GM21576 (cell line): ENCODE data around the gene ABLIM3.
A peak's percentile ranks its signal among the peaks of the same experiment; 100 is the strongest.

ENCODE experiments used
- ATAC-seq: cut with Tn5 transposase; IDR thresholded peaks from one replicate; pipeline ENCODE4 v1.9.1; 2021; ENCODE audit warnings: mild to moderate bottlenecking, moderate library complexity; ENCODE audit not compliant: unreplicated experiment

Gene ABLIM3

DNA sequence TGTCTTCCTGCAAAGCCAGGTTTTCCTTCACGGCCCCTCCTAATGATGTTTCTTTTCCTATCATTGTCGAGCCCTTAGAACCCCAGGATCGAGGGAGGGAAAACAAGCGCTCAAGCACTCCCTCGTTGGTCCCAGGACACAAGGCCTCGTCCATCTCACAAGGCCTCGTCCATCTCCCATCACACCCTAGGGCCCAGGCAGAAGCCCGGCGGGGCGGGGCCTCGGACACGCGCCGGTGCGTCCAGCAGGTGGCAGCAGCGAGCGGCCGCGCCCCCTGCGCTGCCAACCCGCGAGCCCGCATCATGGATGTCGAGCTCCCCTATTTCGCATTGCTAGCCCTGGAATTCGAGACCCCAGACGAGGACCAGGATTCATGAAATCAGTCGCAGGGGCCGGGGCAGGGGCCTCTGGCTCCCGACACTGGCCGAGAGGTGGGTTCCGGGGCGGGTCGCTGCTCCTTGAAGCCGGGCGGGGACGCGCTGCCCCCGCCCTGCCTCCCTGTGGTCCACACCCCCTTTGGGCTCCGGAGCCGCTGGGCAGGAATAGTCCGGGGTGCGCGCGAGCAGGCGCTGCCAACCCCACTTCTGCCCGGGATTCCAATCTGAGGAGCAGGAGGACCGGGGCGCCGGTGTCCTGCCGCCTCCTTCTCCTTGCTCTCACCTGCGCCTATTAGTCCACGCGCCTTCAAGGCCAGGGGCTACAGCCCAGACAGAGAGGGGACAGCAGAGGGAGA, at the start of gene ABLIM3:
ABLIM3 (plus strand) TSS at position 270 of the 733 bp plus-strand sequence. CDS start 603 bp downstream, outside the sequence.
- ATAC-seq = peak; percentile 89

DNA sequence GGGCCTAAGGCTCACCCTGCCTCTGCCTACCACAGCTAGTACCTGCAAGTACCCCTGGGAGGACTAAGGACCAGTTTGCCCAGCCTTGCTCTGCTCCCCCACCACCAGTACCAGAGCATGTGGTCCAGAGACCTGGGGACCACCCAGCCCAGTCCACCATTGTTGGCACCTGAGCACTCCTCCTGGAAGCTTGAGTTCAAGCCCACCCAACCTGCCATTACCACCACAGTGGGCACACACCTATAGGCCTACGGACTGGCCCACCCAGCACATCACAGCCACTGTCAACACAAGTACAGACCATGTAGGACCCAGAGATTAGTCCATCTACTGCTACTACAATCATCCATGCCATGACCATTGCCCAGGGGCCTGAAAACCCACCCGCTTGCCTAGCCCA, 47.7 kb upstream of the ABLIM3 start:
- no peak for ATAC-seq

DNA sequence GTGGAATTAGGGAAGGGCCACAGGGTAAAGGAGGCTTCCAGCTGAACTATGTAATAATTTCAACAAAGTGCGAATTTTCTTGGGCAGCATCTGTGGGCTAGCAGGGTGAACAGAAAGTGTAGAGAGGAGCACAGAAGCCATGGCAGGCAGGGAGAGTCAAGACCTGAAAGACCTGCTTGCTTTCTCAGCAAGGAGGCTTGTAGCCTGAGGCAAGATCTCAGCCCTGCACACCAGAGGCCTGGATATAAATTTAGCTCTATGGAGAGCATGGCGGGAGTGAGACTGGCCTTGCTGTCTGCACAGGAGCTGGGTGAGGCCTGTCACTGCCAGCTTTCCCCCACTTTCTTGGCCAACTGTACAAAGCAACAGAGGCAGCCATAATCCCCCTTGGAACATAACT, 46.3 kb upstream of the ABLIM3 start:
- no peak for ATAC-seq

DNA sequence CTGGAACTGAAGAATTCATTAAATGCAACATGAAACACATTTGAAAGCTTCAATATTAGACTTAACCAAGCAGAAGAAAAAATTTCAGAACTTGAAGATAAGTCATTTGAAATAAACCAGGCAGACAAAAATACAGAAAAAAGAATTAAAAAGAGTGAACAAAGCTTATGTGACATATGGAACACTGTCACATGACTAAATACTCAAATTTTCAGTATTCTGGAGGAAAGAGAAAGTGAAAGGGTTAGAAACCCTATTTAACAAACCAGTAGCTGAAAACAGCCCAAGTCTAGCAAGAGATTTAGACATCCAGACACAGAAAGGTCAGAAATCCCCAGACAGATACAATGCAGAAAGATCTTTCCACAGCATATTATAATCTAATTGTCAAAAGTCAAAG, 41.4 kb upstream of the ABLIM3 start:
- ATAC-seq = no peak

DNA sequence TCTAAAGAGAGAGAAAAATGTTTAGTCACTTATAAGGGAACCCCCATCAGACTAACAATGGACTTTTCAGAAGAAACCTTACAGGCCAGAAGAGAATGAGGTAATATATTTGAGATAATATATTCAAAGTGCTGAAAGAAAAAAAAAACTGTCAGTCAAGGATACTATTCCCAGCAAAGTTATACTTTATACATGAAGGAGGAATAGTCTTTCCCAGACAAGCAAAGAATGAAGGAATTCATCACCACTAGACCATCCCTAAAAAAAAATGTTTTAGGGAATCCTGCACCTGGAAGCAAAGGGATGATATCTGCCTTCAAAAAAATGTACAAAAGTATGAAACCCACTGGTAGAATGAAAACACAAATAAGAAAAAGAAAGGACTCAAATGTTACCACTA, 41.0 kb upstream of the ABLIM3 start:
- ATAC-seq = no peak

DNA sequence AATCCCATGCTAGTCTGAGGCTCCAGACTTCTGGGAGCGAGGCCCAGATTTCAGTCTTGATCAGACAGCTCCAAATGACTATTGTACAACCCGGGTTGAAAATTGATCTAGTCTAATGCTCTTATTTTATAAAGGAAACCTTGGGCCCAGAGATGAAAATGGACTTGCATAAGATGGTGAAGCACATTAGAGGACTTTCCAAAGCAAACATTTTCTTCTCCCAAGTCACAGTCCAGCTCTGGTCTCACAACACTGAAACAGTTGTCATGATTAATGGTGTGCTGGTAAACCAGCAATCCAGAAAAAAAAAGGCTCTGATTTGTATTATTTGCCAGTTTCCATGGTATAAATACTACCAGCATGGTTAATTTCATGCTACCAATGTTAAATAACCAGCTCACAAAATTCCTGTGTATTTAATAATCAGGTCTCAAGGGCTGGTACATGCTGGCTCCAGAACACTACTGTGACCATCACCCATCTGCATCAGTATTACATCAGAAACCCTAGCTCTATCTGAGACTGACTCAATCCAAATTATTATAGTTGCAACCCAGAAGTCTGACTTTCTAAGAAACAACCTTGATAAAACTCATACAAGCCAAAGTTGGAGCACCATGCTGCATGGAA, 32.5 kb upstream of the ABLIM3 start:
- no peak for ATAC-seq

DNA sequence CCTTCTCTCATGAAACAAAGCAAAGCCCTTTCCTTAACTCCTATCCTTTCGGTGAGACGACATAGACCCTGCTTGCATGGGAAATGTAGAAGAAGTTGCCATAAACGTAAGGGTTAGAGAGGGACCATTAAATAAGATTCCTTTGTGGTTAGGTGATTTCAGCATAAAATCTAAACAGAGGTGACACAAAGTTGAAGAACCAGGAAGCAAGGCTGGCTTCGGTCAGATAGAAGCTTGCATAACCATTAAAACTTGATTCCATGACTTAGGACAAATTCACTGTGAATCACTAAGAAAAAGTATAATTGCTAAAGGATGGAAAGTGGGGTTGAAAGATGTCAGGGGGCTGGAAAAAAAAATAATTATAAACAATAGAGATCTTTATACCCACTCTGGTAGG, 30.9 kb upstream of the ABLIM3 start:
- no peak for ATAC-seq

DNA sequence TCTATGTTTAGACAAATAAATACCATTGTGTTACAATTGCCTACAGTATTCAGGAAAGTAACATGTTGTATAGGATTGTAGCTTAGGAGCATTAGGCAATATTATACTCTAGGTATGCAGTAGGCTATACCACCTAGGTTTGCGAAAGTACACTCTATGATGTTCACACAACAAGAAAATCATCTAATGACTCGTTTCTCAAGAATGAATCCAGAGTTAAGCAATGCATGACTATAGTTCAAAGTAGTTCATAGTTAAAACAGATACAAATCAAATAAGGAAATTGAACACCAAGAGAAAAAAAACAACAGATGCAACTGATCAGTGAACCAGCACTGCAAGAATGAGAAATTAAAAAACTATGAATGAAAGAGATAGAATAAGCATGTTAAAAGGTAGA, 27.6 kb upstream of the ABLIM3 start:
- ATAC-seq = no peak

DNA sequence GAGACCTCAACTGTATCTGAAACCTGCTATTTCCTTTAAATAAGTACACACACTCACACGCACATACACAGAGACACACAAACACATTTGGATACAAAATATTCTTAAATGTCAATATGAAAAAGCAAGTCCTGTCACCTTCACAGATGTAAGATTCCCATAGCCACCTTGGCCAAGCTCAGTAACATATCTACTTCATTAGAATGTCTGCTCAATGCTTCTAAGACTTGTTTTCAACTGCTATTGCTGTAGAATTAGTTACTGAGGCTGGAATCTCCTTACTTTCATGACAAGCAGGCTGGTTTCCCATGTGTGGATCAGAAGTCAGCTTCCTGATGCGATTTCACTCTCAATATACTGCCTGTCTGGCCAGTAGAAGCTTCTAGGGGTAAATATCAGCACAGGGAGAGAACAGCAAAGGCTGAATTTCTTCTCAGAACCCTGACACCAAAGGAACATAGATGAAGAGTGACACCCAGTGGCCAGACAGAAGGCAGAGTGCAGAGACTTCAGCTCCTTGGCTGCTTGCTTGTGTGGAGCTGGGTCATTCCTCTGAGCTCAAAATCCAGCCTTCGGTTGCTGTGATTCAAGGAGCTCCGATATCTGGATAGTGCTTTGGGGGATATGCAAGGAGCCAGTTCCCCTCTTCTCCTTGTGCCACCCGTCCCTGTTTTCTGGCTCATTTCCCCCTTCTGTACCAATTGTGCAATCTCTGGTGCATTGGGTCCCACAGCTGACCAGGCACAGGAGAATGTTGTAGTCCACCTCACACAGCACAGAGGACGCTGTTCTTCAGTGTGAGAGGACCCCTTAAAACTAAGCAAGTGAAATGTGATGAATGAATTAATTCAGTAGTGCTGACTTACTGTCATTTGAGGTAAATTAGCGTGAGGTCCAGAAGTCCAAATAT, 26.6 kb upstream of the ABLIM3 start:
- peak; percentile 83 for ATAC-seq

DNA sequence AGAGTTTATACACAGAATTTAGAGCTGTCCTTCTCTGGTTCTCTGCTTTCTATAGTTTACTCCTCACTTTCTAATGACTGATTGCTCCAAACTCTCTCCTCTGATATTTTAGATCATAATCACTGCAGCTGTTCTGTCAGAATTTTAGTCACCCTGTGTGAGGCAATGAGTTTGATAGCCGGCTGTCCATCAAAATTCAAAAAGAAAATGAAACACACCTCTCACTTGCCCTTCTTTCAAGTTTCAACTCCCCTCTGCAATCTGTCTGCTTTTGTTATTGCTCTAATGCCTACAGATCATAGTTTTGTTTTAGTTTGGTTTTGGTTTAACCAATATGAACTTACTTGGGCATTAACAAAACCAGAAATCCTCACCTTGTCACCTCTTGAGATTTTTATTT, 23.3 kb upstream of the ABLIM3 start:
- ATAC-seq = no peak

DNA sequence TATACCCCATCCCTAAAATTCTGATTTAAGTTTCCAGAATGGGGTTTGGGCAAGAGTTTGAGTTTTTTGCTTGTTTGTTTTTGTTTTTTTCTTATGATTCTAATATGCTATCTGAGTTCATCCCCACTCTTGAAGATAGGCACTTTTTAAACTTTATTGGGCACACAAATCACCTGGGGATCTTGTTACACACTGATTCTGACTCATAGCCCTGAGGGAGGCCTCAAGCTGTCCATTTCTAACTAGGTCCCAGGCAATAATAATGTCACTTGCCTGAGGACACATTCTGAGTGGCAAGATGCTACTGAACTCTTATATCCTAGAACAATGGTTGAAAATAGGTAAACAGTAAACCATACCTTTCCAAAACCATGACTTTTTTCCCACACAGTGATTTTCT, 22.8 kb upstream of the ABLIM3 start:
- ATAC-seq = no peak

DNA sequence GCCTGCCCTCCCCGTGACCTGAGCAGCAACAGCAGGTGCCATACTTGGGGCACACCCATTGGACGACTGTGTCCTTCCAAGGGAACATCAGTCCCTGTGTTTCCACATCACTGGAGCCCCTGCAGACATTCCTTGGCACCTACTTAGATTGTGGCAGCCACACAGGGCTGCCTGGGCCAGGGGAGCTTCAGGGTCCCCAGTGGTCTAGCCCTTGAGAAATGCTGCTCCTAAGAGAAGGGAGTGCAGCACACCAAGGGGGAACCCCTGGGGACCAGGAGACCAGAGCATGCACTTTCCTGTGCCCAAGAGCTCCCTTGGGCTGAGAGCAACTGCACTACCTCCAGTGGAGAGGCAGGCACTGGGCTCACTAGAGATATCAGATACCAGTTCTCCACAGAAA, 20.1 kb upstream of the ABLIM3 start:
- ATAC-seq = no peak

DNA sequence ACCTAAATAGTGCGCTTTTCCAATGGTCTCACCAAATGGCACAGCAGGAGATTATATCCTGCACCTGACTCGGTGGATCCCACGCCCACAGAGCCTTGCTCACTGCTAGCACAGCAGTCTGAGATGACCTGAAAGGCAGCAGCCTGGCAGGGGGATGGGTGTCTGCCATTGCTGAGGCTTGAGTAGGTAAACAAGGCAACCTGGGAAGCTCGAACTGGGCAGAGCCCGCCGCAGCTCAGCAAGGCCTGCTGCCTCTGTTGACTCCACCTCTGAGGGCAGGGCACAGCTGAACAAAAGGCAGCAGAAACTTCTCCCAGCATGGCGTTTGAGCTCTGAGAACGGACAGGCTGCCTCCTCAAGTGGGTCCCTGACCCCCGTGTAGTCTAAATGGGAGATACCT, 18.1 kb upstream of the ABLIM3 start:
- no peak for ATAC-seq

DNA sequence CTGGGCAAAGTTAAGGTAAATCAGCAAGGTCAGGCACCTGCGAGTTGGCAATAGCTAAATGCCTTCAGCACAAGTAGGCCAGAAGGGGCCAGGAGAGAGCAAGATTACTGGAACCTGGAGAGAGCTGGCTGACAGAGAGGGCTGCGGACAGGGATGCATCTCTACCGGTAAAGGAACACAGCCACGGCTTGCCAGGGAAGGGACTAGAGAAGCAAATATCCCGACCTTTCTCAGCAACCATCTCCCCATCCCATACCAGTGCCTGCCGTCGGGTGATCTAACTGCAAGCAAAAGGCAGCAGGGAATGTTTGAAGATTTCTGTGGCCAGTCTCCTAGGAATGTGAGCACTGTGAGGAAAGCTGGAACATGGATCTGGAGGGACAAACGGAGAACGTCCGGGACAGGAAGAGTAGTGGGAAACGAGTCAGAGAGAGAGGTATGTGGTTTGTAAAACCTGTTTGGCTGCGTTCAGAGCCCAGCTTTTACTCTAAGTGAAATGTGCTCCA, 15.9 kb upstream of the ABLIM3 start:
- ATAC-seq = no peak

DNA sequence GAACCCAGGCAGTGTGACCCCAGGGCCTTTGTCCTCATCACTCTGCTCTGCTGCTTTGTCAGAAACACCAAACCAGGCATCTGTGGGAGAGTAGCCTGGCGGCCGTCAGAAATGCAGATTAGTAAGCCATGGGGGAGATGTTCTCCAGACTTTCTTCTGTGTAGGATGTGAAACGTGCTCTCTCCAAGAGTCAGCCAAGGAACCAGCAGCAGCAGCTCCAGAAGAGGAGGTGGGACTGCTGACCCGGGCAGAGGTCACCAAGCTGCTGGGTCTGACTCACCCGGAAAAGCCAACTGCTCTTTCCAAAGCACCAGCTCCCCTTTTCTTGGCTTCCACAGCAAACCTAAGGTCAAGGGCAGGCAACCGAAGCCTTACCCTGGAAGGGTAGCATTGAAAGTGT, 14.4 kb upstream of the ABLIM3 start:
- ATAC-seq = no peak

DNA sequence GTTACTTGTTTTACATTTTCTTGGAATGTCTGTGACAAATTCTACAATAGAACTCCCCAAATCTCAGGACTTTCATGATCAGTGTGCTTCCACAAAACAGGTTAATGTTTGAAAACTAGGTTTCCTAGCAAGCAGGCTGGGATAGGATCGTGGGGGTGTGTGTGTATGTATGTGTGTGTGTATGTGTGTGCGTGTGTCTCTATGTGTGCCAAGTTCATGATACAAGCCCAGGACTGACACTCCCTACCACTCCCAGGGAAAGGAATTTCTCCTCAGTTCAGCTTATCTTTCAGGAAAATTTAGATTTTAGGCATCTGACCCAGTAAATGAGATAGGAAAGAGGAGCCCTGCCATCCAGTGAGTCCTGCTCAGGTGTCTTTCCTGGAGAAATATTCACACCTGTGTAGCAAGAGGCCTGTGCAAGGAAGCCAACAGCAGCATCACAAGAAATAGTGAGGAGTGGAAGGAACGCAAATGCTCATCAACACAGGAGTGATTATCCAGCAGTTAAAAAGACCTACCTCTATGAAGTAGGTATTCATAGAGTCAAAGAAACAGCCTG, 13.8 kb upstream of the ABLIM3 start:
- ATAC-seq = no peak

DNA sequence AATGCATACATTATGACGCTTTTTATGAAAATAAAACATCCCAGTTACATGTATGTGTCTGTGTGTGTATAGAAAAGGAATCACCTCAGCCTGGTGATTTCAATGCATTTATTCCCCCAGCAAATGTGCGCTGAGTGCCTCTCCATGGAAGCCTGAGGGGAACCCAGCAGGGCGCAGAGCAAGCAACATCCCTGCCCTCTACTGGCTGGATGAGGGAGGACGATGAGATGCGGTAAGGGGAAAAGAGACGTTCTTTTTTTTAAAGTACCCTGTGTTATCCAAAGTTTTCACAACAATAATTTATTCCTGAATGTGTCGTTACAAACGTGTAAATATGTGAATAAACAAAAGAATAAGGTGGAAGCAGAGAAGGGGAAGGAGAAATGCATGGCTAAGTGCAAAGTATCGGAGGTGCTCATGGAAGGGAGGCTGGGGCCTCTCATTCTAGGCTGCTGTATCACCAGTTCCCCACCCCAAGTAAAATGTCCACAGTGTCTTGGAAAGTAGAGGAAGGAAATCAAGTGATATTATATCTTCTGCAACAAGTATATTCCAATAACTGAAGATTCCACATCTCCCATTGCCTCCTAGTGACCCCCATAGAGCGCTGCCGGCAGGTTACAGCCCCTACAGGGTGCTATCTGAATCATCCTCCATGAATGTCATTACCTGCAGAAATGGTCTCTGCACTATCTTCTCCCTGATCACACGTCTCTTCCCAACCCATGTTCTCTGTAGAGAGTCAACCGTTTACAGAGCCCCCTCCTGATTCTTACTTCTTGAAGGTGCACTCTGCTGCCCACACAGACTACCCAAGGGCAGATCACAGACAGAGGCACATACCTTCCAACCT, 13.0 kb upstream of the ABLIM3 start:
- peak; percentile 86 for ATAC-seq

DNA sequence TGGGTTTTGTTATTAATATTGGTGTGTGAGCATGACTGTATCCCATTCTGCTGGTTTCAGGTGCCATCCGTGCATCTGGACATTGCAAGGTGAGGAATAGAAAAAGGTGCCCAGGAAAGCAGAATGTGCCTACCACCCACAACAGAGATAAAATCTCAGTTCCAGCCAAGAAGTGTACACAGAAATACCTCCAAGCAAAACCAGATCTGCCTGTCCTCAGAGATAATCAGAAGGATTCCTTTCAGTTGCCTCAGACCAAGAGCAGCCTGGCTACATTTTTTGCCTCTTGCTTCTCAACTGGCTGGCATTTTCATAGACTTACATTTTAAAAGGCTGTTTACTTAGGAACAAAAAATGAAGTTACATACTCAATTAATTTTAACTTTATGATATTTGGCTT, 12.1 kb upstream of the ABLIM3 start:
- ATAC-seq = no peak

DNA sequence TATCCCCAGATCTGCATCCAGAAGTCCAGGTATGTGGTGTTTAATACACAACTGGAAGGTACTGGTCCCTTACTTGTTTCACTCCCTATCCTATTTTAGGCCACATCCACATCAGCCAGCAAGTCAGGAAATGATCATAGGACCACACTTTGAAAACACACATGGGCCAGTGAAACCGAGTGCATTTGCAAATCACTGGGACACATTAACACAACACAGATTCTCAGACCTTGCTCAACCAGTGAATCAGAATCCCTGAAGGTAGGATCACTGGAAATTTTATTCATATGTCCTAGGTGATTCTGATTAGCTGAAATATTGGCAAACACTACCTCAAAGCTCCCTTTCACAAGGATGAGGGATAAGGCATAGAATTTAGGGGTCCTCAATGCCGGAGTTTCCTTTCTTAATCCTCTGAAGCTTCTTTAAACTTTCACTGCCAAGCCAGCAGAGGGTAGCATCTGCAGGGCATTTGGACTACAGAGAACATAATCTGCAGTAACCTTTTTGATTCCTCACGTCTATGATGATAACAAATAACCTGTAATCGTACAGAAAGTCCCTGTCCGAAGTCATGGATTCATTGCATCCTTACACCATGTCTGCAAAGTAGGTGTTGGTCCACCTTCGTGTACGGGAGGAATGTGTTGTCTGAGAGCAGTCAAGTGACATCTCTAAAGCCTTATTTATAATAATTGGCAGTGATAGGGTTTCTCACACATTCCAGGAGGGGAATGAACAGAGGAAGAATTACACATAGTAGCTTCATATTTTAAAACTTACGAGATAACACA, 11.0 kb upstream of the ABLIM3 start:
- no peak for ATAC-seq

DNA sequence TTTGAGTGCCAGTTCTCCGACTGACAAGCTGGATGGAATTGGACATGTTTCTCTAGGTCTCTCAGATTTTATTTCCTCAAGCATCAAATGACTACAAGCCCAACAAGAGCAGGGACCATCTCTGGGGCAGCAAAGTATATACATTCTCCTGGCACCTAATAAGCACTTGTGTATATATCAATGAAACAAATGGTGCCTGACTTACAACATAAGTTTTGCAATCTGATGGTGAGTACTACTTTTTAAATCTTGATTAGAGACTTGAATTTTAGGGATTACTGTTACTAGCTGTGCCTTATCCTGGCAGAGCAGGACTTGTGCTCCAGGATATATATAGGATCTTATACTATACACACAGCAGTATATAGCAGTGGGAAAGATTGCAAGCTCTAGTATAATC, 8.8 kb upstream of the ABLIM3 start:
- ATAC-seq = no peak
